Measurements from ENCODE around the gene ZNF853.

DNA sequence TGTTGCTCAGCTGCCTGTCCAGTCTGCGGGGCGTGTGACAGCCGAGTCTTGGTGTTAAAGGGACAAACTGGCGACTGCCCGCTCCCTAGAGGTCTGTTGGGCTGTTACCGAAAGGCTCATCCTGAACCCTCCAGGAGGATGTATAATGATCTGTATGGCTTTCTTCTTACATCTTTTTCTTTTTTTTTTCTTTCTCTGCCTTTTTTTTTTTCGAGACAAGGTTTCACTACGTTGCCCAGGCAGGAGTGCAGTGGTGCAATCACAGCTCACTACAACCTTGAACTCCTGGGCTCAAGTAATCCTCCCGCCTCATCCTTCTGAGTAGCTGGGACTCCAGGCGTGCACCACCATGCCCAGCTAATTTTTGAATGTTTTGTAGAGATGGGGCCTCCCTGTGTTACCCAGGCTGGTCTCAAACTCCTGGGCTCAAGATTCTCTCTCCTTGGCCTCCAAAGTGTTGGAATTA lies 24.7 kb upstream of the ZNF853 start:
- TF ChIP-seq, protein P1, sequence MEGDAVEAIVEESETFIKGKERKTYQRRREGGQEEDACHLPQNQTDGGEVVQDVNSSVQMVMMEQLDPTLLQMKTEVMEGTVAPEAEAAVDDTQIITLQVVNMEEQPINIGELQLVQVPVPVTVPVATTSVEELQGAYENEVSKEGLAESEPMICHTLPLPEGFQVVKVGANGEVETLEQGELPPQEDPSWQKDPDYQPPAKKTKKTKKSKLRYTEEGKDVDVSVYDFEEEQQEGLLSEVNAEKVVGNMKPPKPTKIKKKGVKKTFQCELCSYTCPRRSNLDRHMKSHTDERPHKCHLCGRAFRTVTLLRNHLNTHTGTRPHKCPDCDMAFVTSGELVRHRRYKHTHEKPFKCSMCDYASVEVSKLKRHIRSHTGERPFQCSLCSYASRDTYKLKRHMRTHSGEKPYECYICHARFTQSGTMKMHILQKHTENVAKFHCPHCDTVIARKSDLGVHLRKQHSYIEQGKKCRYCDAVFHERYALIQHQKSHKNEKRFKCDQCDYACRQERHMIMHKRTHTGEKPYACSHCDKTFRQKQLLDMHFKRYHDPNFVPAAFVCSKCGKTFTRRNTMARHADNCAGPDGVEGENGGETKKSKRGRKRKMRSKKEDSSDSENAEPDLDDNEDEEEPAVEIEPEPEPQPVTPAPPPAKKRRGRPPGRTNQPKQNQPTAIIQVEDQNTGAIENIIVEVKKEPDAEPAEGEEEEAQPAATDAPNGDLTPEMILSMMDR (IDR thresholded peaks at IDR 0.05) = no peak
- no peak for TF ChIP-seq POLR2A (IDR thresholded peaks at IDR 0.05)
